ENCODE results near the gene GALNT9.
"Not testable (repeated sequence)": the region's sequence is repeated elsewhere in the genome, so short reads cannot be mapped to it uniquely, and the experiment has no call there.

GALNT9 gene

DNA sequence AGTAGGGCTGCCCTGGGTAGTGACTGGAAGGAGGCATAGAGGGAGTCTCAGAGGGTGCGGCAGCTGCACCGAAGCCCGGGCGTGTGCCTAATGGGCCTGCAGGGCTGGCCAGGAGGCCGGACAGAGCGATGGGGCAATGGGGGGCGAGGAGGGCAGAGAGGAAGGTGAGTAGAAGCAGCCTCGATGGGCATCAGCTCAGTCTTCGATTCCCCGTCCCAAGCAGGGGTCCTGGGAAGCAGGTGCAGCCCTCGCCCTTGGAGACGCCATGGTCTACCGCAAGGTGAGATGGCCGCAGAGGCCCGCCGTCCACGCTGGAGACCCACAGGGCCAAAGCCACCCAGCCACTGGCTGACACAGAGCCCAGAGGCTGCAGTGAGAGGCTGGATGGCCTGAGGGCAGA is 70.8 kb downstream of the GALNT9 start:
- H3K79me2 ChIP-seq (ENCODE audit: control insufficient read depth, insufficient read depth, low read length, unreplicated experiment), result no peaks in the 10 kb centered on the region
- no peaks in the 10 kb centered on the region for H3K36me3 ChIP-seq (ENCODE audit: insufficient read depth, low read length)
- peaks cover 6% of the 10 kb centered on the region; the same call in 1 of the 2 replicates for H3K27me3 ChIP-seq (ENCODE audit: insufficient read depth, low read length)
- no peaks in the 10 kb centered on the region for H3K4me1 ChIP-seq (ENCODE audit: control insufficient read depth, insufficient read depth, low read length, unreplicated experiment)
- H3K27ac ChIP-seq (ENCODE audit: low read depth, low read length), result no peak overlapping the region
- H3K4me3 ChIP-seq (ENCODE audit: low read depth, low read length), result no peak overlapping the region
- no peak overlapping the region for H2AFZ ChIP-seq (ENCODE audit: low read length, unreplicated experiment)

DNA sequence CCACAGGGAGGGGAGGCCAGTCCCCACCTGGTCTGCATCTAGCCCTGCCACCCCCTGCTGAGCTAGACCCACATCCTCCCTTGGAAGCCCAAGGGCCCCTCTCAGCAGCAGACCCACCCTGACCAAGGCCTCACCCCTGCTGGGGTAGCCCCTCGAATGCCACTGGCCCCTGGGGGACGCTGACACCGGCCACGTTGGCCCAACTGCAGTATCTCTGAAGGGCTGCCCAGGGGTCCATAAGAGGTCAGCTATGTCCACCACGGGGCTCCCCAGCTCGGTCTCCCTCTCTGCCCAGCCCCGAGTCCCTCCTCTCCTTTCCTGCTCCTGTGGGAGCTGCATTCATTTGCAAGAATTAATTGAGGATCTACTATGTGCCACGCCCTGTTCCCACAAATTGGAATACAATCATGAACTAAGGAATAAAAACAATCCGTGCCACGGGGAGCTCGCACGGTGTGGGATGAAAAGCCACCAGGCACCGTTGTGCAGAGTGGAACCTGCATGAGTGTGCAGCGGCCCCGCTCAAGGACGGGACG is 71.4 kb downstream of the GALNT9 start:
- H2AFZ ChIP-seq (ENCODE audit: low read length, unreplicated experiment), result no peak overlapping the region
- peaks cover 6% of the 10 kb centered on the region; the same call in 1 of the 2 replicates for H3K27me3 ChIP-seq (ENCODE audit: insufficient read depth, low read length)
- no peak overlapping the region for H3K27ac ChIP-seq (ENCODE audit: low read depth, low read length)
- no peak overlapping the region for H3K4me3 ChIP-seq (ENCODE audit: low read depth, low read length)
- H3K79me2 ChIP-seq (ENCODE audit: control insufficient read depth, insufficient read depth, low read length, unreplicated experiment), result no peaks in the 10 kb centered on the region
- H3K4me1 ChIP-seq (ENCODE audit: control insufficient read depth, insufficient read depth, low read length, unreplicated experiment), result no peaks in the 10 kb centered on the region
- no peaks in the 10 kb centered on the region for H3K36me3 ChIP-seq (ENCODE audit: insufficient read depth, low read length)

DNA sequence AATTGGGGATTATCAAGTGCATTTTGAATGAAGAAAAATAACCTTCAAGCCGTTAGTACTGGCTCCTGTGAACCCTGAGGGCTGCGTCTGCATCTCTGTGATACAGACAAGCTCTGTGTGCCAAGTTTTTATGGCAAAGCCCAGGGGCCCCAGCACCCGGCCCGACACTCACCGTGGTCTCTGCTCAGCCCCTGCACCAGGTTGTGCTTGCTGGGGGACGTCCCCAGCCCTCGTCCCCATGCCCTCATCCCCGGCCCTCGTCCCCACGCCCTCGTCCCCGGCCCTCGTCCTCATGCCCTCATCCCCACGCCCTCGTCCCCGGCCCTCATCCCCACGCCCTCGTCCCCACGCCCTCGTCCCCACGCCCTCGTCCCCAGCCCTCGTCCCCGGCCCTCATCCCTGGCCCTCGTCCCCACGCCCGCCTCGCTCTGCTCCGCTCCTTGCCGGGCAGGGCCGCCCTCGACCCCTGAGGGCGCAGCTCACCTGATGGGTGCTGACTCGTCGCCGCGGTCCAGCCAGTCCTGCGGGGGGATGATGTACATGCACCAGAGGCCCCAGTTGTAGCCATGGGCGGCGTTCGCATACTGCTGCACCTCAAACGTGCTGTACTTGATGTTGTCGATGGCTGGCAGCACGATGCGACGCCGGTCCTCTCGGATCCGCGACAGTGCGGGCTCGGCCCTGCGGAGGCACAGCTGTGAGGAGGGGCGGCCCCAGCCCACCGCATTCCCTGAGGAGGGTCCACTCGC is 72.0 kb downstream of the GALNT9 start:
- Histone ChIP-seq H3K27ac (ENCODE audit: low read depth, low read length) (no peak overlapping the region), H3K4me3 (ENCODE audit: low read depth, low read length) (no peak overlapping the region), H3K27me3 (ENCODE audit: insufficient read depth, low read length) (peaks cover 6% of the 10 kb centered on the region; the same call in 1 of the 2 replicates), H3K36me3 (ENCODE audit: insufficient read depth, low read length) (no peaks in the 10 kb centered on the region), H2AFZ (ENCODE audit: low read length, unreplicated experiment) (no peak overlapping the region), H3K4me1 (ENCODE audit: control insufficient read depth, insufficient read depth, low read length, unreplicated experiment) (no peaks in the 10 kb centered on the region), H3K79me2 (ENCODE audit: control insufficient read depth, insufficient read depth, low read length, unreplicated experiment) (no peaks in the 10 kb centered on the region)

DNA sequence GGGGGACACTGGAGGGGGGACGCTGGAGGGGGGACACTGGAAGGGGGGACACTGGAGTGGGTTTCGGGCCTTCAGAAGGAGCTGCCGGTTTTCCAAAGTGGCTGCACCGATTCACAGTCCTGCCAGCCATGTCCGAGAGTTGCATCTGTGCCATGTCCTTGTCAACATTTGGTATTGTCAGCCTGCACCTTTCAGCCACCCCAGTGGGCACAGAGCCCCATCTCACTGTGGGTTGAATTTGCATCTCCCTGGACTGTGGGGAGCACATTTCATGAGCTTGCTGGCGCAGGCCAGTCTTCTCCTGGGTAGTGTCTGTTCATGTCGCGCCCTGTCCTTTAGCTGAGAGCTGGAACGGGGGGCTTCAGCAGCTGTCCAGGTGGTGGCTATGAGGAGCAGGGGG is 72.7 kb downstream of the GALNT9 start:
- H3K4me3 ChIP-seq (ENCODE audit: low read depth, low read length), result no peak overlapping the region
- peaks cover 6% of the 10 kb centered on the region; the same call in 1 of the 2 replicates for H3K27me3 ChIP-seq (ENCODE audit: insufficient read depth, low read length)
- H3K36me3 ChIP-seq (ENCODE audit: insufficient read depth, low read length), result no peaks in the 10 kb centered on the region
- H3K79me2 ChIP-seq (ENCODE audit: control insufficient read depth, insufficient read depth, low read length, unreplicated experiment), result no peaks in the 10 kb centered on the region
- H3K4me1 ChIP-seq (ENCODE audit: control insufficient read depth, insufficient read depth, low read length, unreplicated experiment), result no peaks in the 10 kb centered on the region
- H3K27ac ChIP-seq (ENCODE audit: low read depth, low read length), result no peak overlapping the region
- no peak overlapping the region for H2AFZ ChIP-seq (ENCODE audit: low read length, unreplicated experiment)

DNA sequence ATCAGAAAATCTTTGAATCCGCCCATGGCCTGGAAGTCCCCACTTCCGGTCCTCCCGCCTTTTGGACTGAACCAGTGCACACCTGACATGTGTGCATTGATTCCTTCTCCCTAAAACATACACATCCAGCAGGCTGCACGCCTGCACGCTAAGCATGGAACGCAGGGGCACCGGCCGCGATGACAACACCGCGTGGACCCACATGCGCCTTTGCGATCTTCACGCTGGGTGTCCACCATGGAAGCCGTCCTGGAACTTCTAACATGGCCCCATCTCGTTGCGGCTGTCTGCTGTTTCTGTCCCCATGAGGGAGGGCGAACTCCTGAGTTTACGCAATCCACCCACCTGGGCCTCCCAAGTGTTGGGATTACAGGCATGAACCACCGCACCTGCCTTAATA is 73.7 kb downstream of the GALNT9 start:
- H2AFZ ChIP-seq (ENCODE audit: low read length, unreplicated experiment), result no peak overlapping the region
- peaks cover 6% of the 10 kb centered on the region; the same call in 1 of the 2 replicates for H3K27me3 ChIP-seq (ENCODE audit: insufficient read depth, low read length)
- H3K4me3 ChIP-seq (ENCODE audit: low read depth, low read length), result no peak overlapping the region
- no peak overlapping the region for H3K27ac ChIP-seq (ENCODE audit: low read depth, low read length)
- no peaks in the 10 kb centered on the region for H3K4me1 ChIP-seq (ENCODE audit: control insufficient read depth, insufficient read depth, low read length, unreplicated experiment)
- H3K36me3 ChIP-seq (ENCODE audit: insufficient read depth, low read length), result no peaks in the 10 kb centered on the region
- no peaks in the 10 kb centered on the region for H3K79me2 ChIP-seq (ENCODE audit: control insufficient read depth, insufficient read depth, low read length, unreplicated experiment)

DNA sequence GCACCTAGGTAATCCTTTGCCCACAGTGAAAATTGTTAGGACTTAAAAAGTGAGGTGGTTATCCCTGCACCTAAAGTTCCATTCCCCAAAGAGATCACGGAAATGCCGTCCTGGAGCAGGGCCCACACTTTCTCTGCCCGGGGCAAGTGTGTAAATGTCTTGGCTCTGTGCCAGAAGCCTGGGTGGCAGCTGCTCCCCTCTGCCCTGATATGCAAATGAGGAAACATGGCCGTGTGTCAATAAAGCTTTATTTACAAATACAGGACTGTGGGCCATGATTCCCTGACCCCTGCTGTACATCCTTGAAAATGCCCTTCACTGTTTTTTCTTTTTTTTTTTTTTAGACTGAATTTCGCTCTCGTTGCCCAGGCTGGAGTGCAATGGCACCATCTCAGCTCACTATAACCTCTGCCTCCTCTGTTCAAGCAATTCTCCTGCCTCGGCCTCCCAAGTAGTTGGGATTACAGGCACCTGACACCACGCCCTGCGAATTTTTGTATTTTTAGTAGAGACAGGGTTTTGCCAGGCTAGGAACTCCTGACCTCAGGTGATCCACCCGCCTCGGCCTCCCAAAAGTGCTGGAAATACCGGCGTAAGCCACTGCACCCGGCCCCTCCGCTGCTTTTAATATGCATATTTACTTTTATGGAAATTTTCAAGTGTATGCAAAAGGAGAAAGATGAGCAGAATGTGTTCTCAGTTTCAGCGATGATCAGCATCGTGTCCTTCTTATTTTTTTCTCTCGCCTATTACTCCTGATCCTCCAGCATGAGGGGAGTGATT is 75.5 kb downstream of the GALNT9 start:
- H3K4me3 ChIP-seq (ENCODE audit: low read depth, low read length), result no peak overlapping the region
- no peaks in the 10 kb centered on the region for H3K36me3 ChIP-seq (ENCODE audit: insufficient read depth, low read length)
- H2AFZ ChIP-seq (ENCODE audit: low read length, unreplicated experiment), result no peak overlapping the region
- H3K4me1 ChIP-seq (ENCODE audit: control insufficient read depth, insufficient read depth, low read length, unreplicated experiment), result no peaks in the 10 kb centered on the region
- no peak overlapping the region for H3K27ac ChIP-seq (ENCODE audit: low read depth, low read length)
- H3K27me3 ChIP-seq (ENCODE audit: insufficient read depth, low read length), result peaks cover 6% of the 10 kb centered on the region; the same call in 1 of the 2 replicates
- H3K79me2 ChIP-seq (ENCODE audit: control insufficient read depth, insufficient read depth, low read length, unreplicated experiment), result no peaks in the 10 kb centered on the region

DNA sequence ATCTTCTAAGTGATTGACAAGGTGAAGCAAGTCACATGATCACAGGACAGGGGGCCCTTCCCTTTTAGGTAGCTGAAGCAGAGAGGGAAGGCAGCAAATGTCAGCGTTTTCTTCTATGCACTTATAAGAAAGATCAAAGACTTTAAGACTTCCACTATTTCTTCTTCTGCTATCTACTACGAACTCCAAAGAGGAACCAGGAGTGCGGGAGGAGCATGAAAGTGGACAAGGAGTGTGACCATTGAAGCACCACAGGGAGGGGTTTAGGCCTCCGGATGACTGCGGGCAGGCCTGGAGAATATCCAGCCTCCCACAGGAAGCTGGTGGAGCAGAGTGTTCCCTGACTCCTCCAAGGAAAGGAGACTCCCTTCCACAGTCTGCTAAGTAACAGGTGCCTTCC is 76.4 kb downstream of the GALNT9 start:
- not testable (repeated sequence) for H2AFZ ChIP-seq (ENCODE audit: low read length, unreplicated experiment); H3K79me2 ChIP-seq (ENCODE audit: control insufficient read depth, insufficient read depth, low read length, unreplicated experiment); H3K36me3 ChIP-seq (ENCODE audit: insufficient read depth, low read length); H3K27ac ChIP-seq (ENCODE audit: low read depth, low read length); H3K27me3 ChIP-seq (ENCODE audit: insufficient read depth, low read length); H3K4me3 ChIP-seq (ENCODE audit: low read depth, low read length); H3K4me1 ChIP-seq (ENCODE audit: control insufficient read depth, insufficient read depth, low read length, unreplicated experiment)

DNA sequence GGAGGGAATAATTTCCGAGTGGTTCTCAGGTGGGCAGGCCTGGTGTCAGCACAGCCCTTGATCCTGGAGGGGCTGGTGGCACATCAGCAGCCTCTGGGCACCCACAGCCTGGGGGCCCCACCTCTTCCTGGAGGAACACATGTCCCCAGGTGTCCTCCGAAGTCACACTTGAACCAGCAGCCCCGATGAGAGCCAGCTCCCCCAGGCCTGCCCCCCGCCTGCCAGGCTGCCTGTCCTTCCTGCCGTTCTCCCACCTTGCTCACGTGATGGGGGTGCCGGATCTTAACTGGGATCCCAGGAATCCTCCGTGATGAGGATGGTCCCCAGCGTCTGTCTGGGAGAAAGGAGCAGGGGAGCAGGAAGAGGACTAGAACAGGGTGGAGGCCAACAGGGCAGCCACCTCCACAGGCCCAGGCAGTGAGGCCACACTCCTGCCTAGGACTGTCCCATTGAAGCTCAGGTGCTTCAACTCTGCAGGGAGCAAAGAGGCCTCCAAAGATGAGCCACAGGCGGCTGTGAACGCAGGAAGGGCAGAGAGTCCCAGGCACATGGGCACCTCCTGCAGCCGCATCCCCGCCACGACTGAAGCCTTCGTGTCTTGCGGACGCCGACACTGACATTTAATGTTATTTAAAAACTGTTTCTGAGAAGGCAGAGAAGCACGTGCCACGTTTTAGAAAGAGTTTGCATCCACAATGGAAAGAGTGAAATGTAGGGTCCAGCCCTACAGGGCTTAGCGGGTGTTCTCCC is 77.5 kb downstream of the GALNT9 start:
- no peaks in the 10 kb centered on the region for H3K36me3 ChIP-seq (ENCODE audit: insufficient read depth, low read length)

DNA sequence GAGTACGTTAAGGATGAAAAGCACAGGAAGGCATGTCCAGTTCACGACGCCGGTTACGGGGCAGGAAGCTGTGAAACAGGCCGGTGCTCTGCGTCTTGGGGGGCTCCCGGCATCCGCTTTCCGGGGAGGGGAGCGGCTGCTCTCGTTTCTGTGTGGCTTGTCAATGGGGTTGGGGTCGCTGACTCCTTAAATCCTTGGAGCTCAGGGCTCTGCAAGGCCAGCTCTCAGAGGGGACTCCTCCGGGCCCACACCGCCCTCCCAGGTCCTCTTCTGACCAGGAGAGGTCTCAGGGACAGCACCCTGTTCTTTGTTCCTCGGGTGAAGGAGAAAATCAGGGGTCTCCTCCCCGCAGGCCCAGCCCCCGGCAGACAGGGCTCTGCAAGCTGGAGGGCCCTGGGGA is 78.1 kb downstream of the GALNT9 start:
- no peak overlapping the region for H3K27ac ChIP-seq (ENCODE audit: low read depth, low read length)
- peaks cover 6% of the 10 kb centered on the region; the same call in 1 of the 2 replicates for H3K27me3 ChIP-seq (ENCODE audit: insufficient read depth, low read length)
- H3K4me1 ChIP-seq (ENCODE audit: control insufficient read depth, insufficient read depth, low read length, unreplicated experiment), result no peaks in the 10 kb centered on the region
- H3K4me3 ChIP-seq (ENCODE audit: low read depth, low read length), result no peak overlapping the region
- H3K36me3 ChIP-seq (ENCODE audit: insufficient read depth, low read length), result no peaks in the 10 kb centered on the region
- no peak overlapping the region for H2AFZ ChIP-seq (ENCODE audit: low read length, unreplicated experiment)
- no peaks in the 10 kb centered on the region for H3K79me2 ChIP-seq (ENCODE audit: control insufficient read depth, insufficient read depth, low read length, unreplicated experiment)

More for the DNA sequence above, 77.5 kb downstream of the GALNT9 start:
- Histone ChIP-seq H3K4me3 (ENCODE audit: low read depth, low read length) (no peak overlapping the region), H3K79me2 (ENCODE audit: control insufficient read depth, insufficient read depth, low read length, unreplicated experiment) (no peaks in the 10 kb centered on the region), H2AFZ (ENCODE audit: low read length, unreplicated experiment) (no peak overlapping the region), H3K27ac (ENCODE audit: low read depth, low read length) (no peak overlapping the region), H3K4me1 (ENCODE audit: control insufficient read depth, insufficient read depth, low read length, unreplicated experiment) (no peaks in the 10 kb centered on the region), H3K27me3 (ENCODE audit: insufficient read depth, low read length) (peaks cover 6% of the 10 kb centered on the region; the same call in 1 of the 2 replicates)

DNA sequence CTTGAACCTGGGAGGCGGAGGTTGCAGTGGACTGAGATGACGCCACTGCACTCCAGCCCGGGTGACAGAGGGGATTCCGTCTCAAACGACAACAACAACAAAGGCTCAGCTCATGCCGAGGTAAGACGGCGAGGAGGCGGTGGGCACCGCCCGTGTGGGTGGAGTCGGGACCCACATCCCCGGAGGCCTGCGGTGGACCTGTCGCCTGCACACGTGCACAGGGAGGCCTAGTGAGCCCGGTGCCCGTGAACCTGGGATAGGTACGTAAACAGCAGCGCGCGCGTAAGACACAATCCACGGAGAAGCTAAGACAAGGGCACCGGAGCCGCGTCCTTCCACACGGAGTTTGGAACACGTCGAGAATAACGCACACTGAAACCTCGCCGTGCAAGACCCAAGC is 78.7 kb downstream of the GALNT9 start:
- no peak overlapping the region for H3K4me3 ChIP-seq (ENCODE audit: low read depth, low read length)
- H3K27ac ChIP-seq (ENCODE audit: low read depth, low read length), result no peak overlapping the region
- no peaks in the 10 kb centered on the region for H3K36me3 ChIP-seq (ENCODE audit: insufficient read depth, low read length)
- no peak overlapping the region for H2AFZ ChIP-seq (ENCODE audit: low read length, unreplicated experiment)
- H3K79me2 ChIP-seq (ENCODE audit: control insufficient read depth, insufficient read depth, low read length, unreplicated experiment), result no peaks in the 10 kb centered on the region
- no peaks in the 10 kb centered on the region for H3K4me1 ChIP-seq (ENCODE audit: control insufficient read depth, insufficient read depth, low read length, unreplicated experiment)
- peaks cover 6% of the 10 kb centered on the region; the same call in 1 of the 2 replicates for H3K27me3 ChIP-seq (ENCODE audit: insufficient read depth, low read length)

Data from ACC112 (cell line).